PC-3 (cell line): ENCODE data around the gene EMC1. TPM values are rescaled to one million over a fixed set of nuclear protein-coding genes. Genes with fewer than 3 reads are reported as not detected.
"Not testable (repeated sequence)": the region's sequence is repeated elsewhere in the genome, so short reads cannot be mapped to it uniquely, and the experiment has no call there.

Source experiments
- ATAC-seq: fragments of 200-7000 bp; cut with Tn5 transposase; 2 replicates; pipeline ENCODE4 v1.9.1; 2020; ENCODE audit warnings: mild to moderate bottlenecking, moderate library complexity
- BruUV-seq: library from RNA; stranded (reverse); fragments of 400-500 nt; replicated peaks from 2 replicates; lab custom pipeline; 2021; lab: Mats Ljungman, UMichigan
- CTCF ChIA-PET: fragments of 300-600 bp; sonication (Branson Sonifier 250); formaldehyde crosslinking; loops from one replicate; lab custom pipeline; 2022; ENCODE audit warnings: antibody characterized with exemption; lab: Charles Lee
- POLR2A ChIA-PET: fragments of 300-600 bp; sonication (Branson Sonifier 250); formaldehyde crosslinking; loops from one replicate; lab custom pipeline; 2022; ENCODE audit warnings: antibody characterized with exemption; ENCODE audit not compliant: unreplicated experiment; lab: Charles Lee
- DNase-seq: peaks from one replicate; pipeline ENCODE4 v3.0.0-alpha.2; 2015
- H2AFZ ChIP-seq: fragments of 300-600 bp; sonication (generic); 2 replicates; pipeline ENCODE4 v1.6.0; 2016; ENCODE audit warnings: antibody characterized with exemption, low read length
- H3F3A ChIP-seq: fragments of 300-600 bp; sonication (generic); one replicate; pipeline ENCODE4 v1.6.0; 2017; ENCODE audit warnings: antibody characterized with exemption, low read length, control low read depth, mild to moderate bottlenecking; ENCODE audit not compliant: unreplicated experiment
- H3K27ac ChIP-seq: fragments of 300-600 bp; sonication (generic); 2 replicates; pipeline ENCODE4 v1.5.1; 2016; ENCODE audit warnings: mild to moderate bottlenecking, low read length
- H3K27me3 ChIP-seq: fragments of 300-600 bp; sonication (generic); 2 replicates; pipeline ENCODE4 v1.6.1; 2016; ENCODE audit warnings: low read length, mixed read lengths
- H3K36me3 ChIP-seq: fragments of 300-600 bp; sonication (generic); 2 replicates; pipeline ENCODE4 v1.6.1; 2016; ENCODE audit warnings: low read depth, mixed run types, low read length, mixed read lengths
- H3K4me1 ChIP-seq: fragments of 300-600 bp; sonication (generic); 2 replicates; pipeline ENCODE4 v1.5.1; 2016; ENCODE audit warnings: low read length; ENCODE audit not compliant: insufficient read depth
- H3K4me2 ChIP-seq: fragments of 300-600 bp; sonication (generic); 2 replicates; pipeline ENCODE4 v1.6.0; 2016; ENCODE audit warnings: low read length
- H3K4me3 ChIP-seq: fragments of 300-600 bp; sonication (generic); 2 replicates; pipeline ENCODE4 v1.5.1; 2016; ENCODE audit warnings: mild to moderate bottlenecking, low read length, mixed read lengths
- H3K79me2 ChIP-seq: fragments of 300-600 bp; sonication (generic); 2 replicates; pipeline ENCODE4 v1.6.1; 2017; ENCODE audit warnings: low read length, mixed read lengths
- H3K9ac ChIP-seq: fragments of 300-600 bp; sonication (generic); 2 replicates; pipeline ENCODE4 v1.6.0; 2016; ENCODE audit warnings: mild to moderate bottlenecking, low read length
- H3K9me2 ChIP-seq: fragments of 300-600 bp; sonication (generic); replicated peaks from 2 replicates; pipeline ENCODE4 v1.6.1; 2016; ENCODE audit warnings: mixed run types, low read length, mixed read lengths
- H3K9me3 ChIP-seq: fragments of 300-600 bp; sonication (generic); 2 replicates; pipeline ENCODE4 v1.6.1; 2016; ENCODE audit warnings: low read length, mixed read lengths
- H4K20me1 ChIP-seq: fragments of 300-600 bp; sonication (generic); 2 replicates; pipeline ENCODE4 v1.6.1; 2016; ENCODE audit warnings: low read length, mixed read lengths
- EZH2 ChIP-seq: fragments of 300-600 bp; sonication (generic); IDR thresholded peaks from one replicate; pipeline ENCODE4 v1.6.1; 2017; ENCODE audit warnings: antibody characterized with exemption, mild to moderate bottlenecking, low read length; ENCODE audit not compliant: unreplicated experiment
- EZH2phosphoT487 ChIP-seq: fragments of 300-600 bp; sonication (generic); IDR thresholded peaks from 2 replicates; pipeline ENCODE4 v1.6.1; 2018; ENCODE audit warnings: mild to moderate bottlenecking, antibody characterized with exemption, low read length, borderline replicate concordance
- intact Hi-C: fragments of 100-400 bp; cut with micrococcal nuclease; formaldehyde crosslinking; loops from 2 replicates; pipeline ENCODE4 v1.9.0; 2023
- total RNA-seq: library from RNA; depleted of rRNA; stranded (reverse); fragments of >200 nt; gene quantifications from 2 replicates; pipeline ENCODE4 v1.2.3, GENCODE V29; 2014
- TF ChIP-seq, protein P1 (sequence below): fragments of 300-600 bp; sonication (generic); conservative IDR thresholded peaks from 2 replicates; pipeline ENCODE4 v1.5.1; 2017; ENCODE audit warnings: antibody characterized with exemption, low read depth, mild to moderate bottlenecking, low read length

Gene EMC1
- total RNA-seq, 1 experiment from 2014 or later: 60.9 TPM

- DNase-seq (no peak), ATAC-seq (peak; percentile 60)
- Histone ChIP-seq H3K9ac (no peak overlapping the region), H3K9me2 (no peaks in the 10 kb centered on the region), H3K9me3 (no peaks in the 10 kb centered on the region), H2AFZ (no peak overlapping the region), H3F3A (no peaks in the 10 kb centered on the region), H4K20me1 (no peaks in the 10 kb centered on the region), H3K4me3 (no peak overlapping the region), H3K4me1 (no peaks in the 10 kb centered on the region), H3K27me3 (no peaks in the 10 kb centered on the region), H3K27ac (no peak overlapping the region), H3K4me2 (no peak overlapping the region), H3K79me2 (no peaks in the 10 kb centered on the region), H3K36me3 (peaks cover 57% of the 10 kb centered on the region)
- ChIA-PET POLR2A (no interaction called here), CTCF (interaction anchor here (0.9 kb wide), 1 partner anchor 368 kb away, joined by 3 read pairs; no protein-coding TSS in a partner anchor)
- intact Hi-C loops: no loop called here
- TF ChIP-seq EZH2phosphoT487 (no peak), EZH2 (no peak)
- TF ChIP-seq, protein P1, sequence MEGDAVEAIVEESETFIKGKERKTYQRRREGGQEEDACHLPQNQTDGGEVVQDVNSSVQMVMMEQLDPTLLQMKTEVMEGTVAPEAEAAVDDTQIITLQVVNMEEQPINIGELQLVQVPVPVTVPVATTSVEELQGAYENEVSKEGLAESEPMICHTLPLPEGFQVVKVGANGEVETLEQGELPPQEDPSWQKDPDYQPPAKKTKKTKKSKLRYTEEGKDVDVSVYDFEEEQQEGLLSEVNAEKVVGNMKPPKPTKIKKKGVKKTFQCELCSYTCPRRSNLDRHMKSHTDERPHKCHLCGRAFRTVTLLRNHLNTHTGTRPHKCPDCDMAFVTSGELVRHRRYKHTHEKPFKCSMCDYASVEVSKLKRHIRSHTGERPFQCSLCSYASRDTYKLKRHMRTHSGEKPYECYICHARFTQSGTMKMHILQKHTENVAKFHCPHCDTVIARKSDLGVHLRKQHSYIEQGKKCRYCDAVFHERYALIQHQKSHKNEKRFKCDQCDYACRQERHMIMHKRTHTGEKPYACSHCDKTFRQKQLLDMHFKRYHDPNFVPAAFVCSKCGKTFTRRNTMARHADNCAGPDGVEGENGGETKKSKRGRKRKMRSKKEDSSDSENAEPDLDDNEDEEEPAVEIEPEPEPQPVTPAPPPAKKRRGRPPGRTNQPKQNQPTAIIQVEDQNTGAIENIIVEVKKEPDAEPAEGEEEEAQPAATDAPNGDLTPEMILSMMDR: peak; percentile 35
- no TSS peak for BruUV-seq
Observed at GRCh38 chr1:19232524-19232846, 18.8 kb downstream of the EMC1 start.

DNA sequence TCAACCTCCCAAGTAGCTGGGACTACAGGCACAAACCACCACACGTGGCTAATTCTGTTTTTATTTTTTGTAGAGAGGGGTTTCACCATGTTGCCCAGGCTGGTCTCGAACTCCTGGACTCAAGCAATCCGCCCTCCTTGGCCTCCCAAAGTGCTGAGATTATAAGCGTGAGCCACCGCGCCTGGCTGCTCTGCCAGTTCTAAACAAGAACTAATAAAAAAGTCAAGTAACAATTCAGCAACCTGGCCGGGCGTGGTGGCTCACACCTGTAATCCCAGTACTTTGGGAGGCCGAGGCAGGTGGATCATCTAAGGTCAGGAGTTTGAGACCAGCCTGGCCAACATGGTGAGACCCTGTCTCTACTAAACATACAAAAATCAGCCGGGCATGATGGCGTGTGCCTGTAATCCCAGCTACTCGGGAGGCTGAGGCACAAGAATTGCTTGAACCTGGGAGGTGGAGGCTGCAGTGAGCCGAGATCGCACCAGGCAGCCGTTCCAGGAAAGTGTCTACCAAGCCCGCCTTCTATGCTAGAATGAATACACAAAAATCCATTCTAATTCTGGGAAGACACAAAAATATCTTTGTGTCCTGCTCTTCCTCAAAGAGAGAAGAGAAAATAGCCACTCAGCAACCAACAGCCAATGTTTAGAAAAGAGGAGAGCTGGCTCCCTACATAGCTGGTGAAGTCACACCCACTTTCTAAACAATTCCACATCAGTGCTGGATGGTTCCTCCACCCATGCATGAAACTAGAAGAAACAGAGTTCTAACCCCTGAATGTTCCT lies 19.4 kb downstream of the EMC1 start:
- H3K9me2 ChIP-seq, DNase-seq, H3K9me3 ChIP-seq, BruUV-seq, intact Hi-C loops, H3K4me3 ChIP-seq, H3F3A ChIP-seq, H3K27me3 ChIP-seq, H3K4me2 ChIP-seq, POLR2A ChIA-PET, H3K9ac ChIP-seq, H2AFZ ChIP-seq, H4K20me1 ChIP-seq, H3K27ac ChIP-seq, H3K4me1 ChIP-seq, H3K79me2 ChIP-seq: not testable (repeated sequence)
- peaks cover 58% of the 10 kb centered on the region for H3K36me3 ChIP-seq
- CTCF ChIA-PET: interaction anchor here (0.9 kb wide), 1 partner anchor 368 kb away, joined by 3 read pairs; no protein-coding TSS in a partner anchor
- peak; percentile 20; the same call in 1 of the 2 replicates for ATAC-seq

- no peaks in the 10 kb centered on the region for H3K9me3 ChIP-seq
- BruUV-seq: no TSS peak
- no peaks in the 10 kb centered on the region for H3K79me2 ChIP-seq
- CTCF ChIA-PET: no interaction called here
- ATAC-seq (no peak), DNase-seq (no peak)
- no peaks in the 10 kb centered on the region for H3F3A ChIP-seq
- H4K20me1 ChIP-seq: no peaks in the 10 kb centered on the region
- H3K4me1 ChIP-seq: no peaks in the 10 kb centered on the region
- H3K36me3 ChIP-seq: peaks cover 68% of the 10 kb centered on the region
- intact Hi-C loops: no loop called here
- POLR2A ChIA-PET: no interaction called here
- H3K27ac ChIP-seq: no peak overlapping the region
- no peak overlapping the region for H3K4me3 ChIP-seq
- no peak overlapping the region for H3K4me2 ChIP-seq
- TF ChIP-seq, protein P1: no peak
- no peak for TF ChIP-seq EZH2
- TF ChIP-seq EZH2phosphoT487: no peak
- H3K9me2 ChIP-seq: no peaks in the 10 kb centered on the region
- H2AFZ ChIP-seq: no peak overlapping the region
- no peaks in the 10 kb centered on the region for H3K27me3 ChIP-seq
- H3K9ac ChIP-seq: no peak overlapping the region
Observed at GRCh38 chr1:19229828-19230325, 21.4 kb downstream of the EMC1 start.
